Nephron (organoid): ENCODE data around the gene MED8.

Source experiments
- H3K27ac Mint-ChIP-seq, 3 experiments: 2 replicates each; pipeline ENCODE4 v1.8.0; 2020; ENCODE audit warnings: mixed read lengths in 3 of 3, mild to moderate bottlenecking in 2 of 3, moderate library complexity in 1 of 3
- H3K27me3 Mint-ChIP-seq: 2 replicates; pipeline ENCODE4 v1.8.0; 2021; ENCODE audit warnings: low read depth, mild to moderate bottlenecking, moderate library complexity, mixed read lengths
- H3K36me3 Mint-ChIP-seq: 2 replicates; pipeline ENCODE4 v1.8.0; 2020; ENCODE audit warnings: low read depth, mixed read lengths
- H3K4me1 Mint-ChIP-seq: 2 replicates; pipeline ENCODE4 v1.8.0; 2020; ENCODE audit warnings: mixed read lengths
- H3K4me3 Mint-ChIP-seq, 3 experiments: 2 replicates each; pipeline ENCODE4 v1.8.0; 2020; ENCODE audit warnings: mild to moderate bottlenecking in 3 of 3, mixed read lengths in 3 of 3, moderate library complexity in 2 of 3
- H3K9me3 Mint-ChIP-seq: 2 replicates; pipeline ENCODE4 v1.8.0; 2020; ENCODE audit warnings: mixed read lengths
- CTCF ChIP-seq, 3 experiments: fragments of 200-600 bp; sonication (generic); IDR thresholded peaks; one replicate each; pipeline ENCODE4 v1.5.0; 2021; ENCODE audit warnings: antibody characterized with exemption in 3 of 3; ENCODE audit not compliant: unreplicated experiment in 3 of 3

The MED8 gene

GRCh38 chr1:43383449-43383848 lies 6.2 kb downstream of the MED8 start:
- no peaks in the 10 kb centered on the region for H3K27me3 Mint-ChIP-seq
- H3K36me3 Mint-ChIP-seq = peaks cover 58% of the 10 kb centered on the region
- peaks cover 38% of the 10 kb centered on the region for H3K4me1 Mint-ChIP-seq
- peak overlapping the region in 2 of 3 experiments; percentile 85 to 89 for H3K27ac Mint-ChIP-seq
- H3K9me3 Mint-ChIP-seq = no peaks in the 10 kb centered on the region
- TF ChIP-seq CTCF (IDR thresholded peaks at IDR 0.05; ENCODE audit: unreplicated experiment in 3 of 3) = no peak
- no peak overlapping the region for H3K4me3 Mint-ChIP-seq

DNA sequence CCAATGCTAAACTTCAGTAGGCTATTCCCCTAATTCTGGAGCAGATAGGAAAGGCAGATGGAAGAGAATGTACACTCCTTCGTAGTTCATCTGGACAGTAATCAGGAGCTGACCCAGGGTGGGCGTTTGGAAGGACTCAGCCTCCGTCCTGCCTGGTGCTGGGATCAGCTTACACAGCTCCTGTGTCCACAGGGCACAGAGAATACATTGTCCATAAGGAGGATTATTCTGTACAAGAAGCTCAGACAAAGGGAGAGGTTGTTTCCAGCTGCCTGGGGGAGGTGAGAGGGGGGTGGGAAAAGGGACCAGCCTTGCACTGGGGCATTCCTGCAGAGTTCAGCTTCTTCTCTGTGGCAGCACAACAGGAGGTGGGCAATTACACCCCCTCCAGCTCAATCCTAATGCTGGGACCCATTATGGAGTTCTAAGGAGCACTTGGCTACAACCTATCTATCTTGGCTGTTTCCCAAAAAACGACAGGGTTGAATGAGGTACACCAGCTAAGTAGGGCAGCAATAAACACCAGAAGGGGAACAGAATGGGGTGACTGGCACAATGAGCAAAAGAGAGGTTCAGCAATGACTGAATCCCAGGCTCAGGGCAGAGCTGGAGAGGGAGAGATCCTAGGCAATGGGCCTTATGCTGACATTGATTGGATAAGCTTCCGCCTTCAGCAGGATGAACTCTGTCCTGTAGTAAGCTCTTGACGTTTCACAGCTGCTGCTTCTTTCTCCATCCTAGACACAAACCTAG lies 7.4 kb downstream of the MED8 start:
- H3K9me3 Mint-ChIP-seq = no peaks in the 10 kb centered on the region
- TF ChIP-seq CTCF (IDR thresholded peaks at IDR 0.05; ENCODE audit: unreplicated experiment in 3 of 3) = no peak

GRCh38 chr1:43381612-43382011 lies 8.0 kb downstream of the MED8 start:
- Mint-ChIP-seq H3K27ac (peak overlapping the region; percentile 85 to 92 (median 89)), H3K4me1 (peaks cover 29% of the 10 kb centered on the region), H3K9me3 (no peaks in the 10 kb centered on the region), H3K36me3 (peaks cover 52% of the 10 kb centered on the region), H3K27me3 (no peaks in the 10 kb centered on the region), H3K4me3 (no peak overlapping the region)
- TF ChIP-seq CTCF (IDR thresholded peaks at IDR 0.05; ENCODE audit: unreplicated experiment in 3 of 3) = no peak

More for the DNA sequence above, 7.4 kb downstream of the MED8 start:
- Mint-ChIP-seq H3K36me3 (peaks cover 58% of the 10 kb centered on the region), H3K27me3 (no peaks in the 10 kb centered on the region), H3K4me1 (peaks cover 29% of the 10 kb centered on the region), H3K4me3 (no peak overlapping the region), H3K27ac (peak overlapping the region; percentile 85 to 92 (median 89))

DNA sequence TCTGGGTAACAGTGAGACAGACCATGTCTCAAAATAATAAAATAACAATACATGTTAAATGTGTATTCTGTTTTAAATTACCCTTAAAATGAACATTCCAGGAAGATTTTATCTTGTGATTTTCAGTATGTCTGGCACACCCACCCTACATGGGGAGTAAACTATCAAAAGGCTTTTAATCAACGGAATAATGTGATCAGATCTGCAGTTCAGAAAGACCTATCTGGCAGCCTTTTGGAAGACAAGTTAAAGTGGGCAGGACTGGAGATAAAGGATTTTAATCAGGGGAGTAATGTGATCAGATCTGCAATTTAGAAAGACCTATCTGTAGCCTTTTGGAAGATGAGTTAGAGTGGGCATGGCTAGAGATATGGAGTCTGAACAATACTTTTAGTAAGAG lies 10.1 kb downstream of the MED8 start:
- H3K4me3 Mint-ChIP-seq = no peak overlapping the region
- no peaks in the 10 kb centered on the region for H3K9me3 Mint-ChIP-seq
- peaks cover 29% of the 10 kb centered on the region for H3K4me1 Mint-ChIP-seq
- H3K27me3 Mint-ChIP-seq = no peaks in the 10 kb centered on the region
- H3K36me3 Mint-ChIP-seq = peaks cover 36% of the 10 kb centered on the region
- peak overlapping the region in 2 of 3 experiments; percentile 10 to 16 for H3K27ac Mint-ChIP-seq
- TF ChIP-seq CTCF (IDR thresholded peaks at IDR 0.05; ENCODE audit: unreplicated experiment in 3 of 3) = no peak

DNA sequence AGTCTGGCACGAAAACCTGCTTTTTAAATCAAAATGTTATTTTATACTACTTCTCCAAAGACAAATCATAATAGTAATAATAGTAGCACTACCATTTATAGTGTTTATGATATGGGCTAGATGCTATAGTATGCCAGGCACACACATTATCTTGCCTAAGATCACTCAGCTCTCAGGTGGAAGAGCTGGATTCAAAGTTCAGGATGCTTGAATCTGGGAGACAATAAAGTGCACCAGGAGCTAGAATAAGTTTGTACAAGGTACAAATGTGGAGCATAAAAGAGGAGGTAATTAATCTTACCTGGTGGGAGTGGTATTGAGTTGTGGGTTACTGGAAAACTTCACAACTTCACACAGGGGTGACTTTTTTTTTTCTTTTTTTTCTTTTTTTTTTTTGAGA lies 11.8 kb downstream of the MED8 start:
- no peak overlapping the region for H3K27ac Mint-ChIP-seq
- peaks cover 22% of the 10 kb centered on the region for H3K4me1 Mint-ChIP-seq
- H3K4me3 Mint-ChIP-seq = no peak overlapping the region
- peaks cover 20% of the 10 kb centered on the region for H3K36me3 Mint-ChIP-seq
- H3K27me3 Mint-ChIP-seq = no peaks in the 10 kb centered on the region
- no peak for TF ChIP-seq CTCF (IDR thresholded peaks at IDR 0.05; ENCODE audit: unreplicated experiment in 3 of 3)
- H3K9me3 Mint-ChIP-seq = no peaks in the 10 kb centered on the region

DNA sequence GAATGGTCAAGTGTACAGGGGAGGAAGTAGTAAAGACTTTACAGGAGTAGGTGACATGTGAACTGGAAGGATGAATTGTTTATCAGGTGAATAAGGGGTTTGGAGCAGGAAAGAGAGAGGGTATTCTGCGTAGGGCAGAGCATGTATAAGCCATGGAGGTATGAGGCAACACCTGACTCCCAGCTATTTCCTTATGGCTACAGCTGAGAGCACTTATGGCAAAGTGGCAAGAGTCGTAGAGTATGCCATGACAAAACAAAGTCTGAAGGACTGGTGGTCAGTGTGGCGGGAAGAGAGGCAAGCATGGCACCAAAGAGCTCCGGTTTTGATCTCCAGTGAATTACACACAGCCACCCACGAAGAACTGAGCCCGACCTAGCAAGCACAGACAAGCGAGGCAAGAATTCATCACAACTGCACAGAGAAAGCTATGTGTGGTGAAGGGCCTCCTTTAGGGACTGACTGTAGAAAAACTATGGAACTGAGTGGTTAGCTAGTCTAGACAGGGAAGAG lies 12.8 kb downstream of the MED8 start:
- Mint-ChIP-seq H3K4me1 (peaks cover 12% of the 10 kb centered on the region), H3K27me3 (no peaks in the 10 kb centered on the region), H3K9me3 (no peaks in the 10 kb centered on the region), H3K36me3 (peaks cover 16% of the 10 kb centered on the region), H3K27ac (no peak overlapping the region), H3K4me3 (no peak overlapping the region)
- no peak for TF ChIP-seq CTCF (IDR thresholded peaks at IDR 0.05; ENCODE audit: unreplicated experiment in 3 of 3)
